ENCODE measurements around the gene TMEM115.
A peak's percentile ranks its signal among the peaks of the same experiment; 100 is the strongest.

TMEM115 gene, protein sequence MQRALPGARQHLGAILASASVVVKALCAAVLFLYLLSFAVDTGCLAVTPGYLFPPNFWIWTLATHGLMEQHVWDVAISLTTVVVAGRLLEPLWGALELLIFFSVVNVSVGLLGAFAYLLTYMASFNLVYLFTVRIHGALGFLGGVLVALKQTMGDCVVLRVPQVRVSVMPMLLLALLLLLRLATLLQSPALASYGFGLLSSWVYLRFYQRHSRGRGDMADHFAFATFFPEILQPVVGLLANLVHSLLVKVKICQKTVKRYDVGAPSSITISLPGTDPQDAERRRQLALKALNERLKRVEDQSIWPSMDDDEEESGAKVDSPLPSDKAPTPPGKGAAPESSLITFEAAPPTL

DNA sequence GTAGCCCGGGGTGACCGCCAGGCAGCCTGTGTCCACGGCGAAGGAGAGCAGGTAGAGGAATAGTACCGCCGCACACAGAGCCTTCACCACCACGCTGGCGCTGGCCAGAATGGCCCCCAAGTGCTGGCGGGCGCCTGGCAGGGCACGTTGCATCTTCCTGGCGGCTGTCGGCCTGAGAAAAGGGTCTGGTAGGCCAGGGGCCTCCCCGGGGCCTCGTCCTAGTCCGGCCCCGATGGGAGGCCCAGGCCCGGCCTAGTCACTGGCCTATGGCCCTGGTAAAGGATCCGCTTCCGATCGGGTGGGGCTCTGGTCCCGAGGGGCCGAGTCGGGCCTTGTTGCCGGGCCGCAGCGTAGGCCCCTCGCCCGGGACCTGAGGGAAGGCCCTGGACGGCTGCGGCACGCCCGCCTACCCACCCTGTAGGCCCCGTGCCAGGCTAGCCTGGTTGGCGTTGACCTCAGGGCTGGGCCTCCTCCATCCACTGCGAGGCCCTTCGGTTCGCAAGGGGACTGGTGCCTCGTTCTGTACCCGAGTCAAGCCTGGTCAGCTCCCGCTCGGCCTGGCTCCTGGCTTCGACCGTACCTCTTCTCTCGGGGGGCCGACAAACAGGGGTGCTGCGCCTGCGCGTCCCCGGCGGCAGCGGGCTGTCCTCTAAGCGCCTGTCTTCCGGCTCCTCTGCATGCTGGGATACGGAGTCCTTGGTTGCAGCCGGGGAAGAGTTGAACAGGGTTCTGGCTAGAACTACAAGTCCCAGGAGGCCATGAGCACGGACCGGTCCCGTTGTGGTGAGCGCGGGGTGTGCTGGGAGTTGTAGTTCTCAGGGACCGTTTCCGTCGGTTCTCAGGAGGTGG is at the start of gene TMEM115:
Gene TMEM115, minus strand, starts transcription at position 611 of the 849 bp plus-strand sequence. Its CDS starts 458 bp downstream, at position 153.
- DNase-seq: peak; percentile 48

DNA sequence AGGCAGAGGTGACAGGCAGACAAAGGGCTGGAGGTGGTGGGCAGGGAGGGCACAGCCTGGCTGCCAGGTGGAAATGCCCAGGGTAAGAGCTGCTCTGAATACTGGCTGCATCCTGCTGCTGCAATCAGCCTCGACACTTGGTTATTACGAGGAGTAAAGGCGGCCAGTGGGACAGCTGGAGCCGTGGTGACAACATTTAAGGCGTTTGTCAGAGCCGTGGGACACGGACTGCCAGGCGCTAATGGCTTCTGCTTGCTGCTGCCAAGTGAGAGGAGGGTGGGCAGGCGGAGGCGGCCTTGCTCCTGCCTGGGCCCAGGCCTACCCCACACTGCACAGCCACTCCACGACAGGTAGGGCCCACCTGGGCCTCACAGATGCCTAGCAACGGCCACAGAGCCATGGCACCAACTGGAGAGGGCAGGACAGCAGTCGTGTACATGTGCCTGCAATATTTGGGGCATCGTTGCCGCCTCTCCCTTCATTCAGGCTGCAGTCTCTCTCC is 49.2 kb upstream of the TMEM115 start:
- no peak for DNase-seq

DNA sequence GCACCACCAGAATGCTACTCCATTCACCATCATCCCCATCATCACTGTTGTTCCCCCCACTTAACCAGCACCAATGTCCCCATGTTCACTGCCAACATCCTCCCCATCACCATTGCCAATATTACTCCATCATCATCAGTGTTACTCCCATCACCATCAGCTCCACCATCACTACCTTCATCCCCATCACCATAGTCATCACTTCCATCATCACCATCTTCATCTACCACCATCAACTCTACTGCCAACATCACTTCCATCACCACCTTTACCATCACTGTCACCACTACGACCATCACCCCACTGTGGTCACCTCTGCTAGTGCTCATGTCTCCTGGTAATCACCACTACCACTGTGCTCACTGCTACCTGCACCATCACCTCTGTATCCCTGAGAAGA is 47.2 kb upstream of the TMEM115 start:
- DNase-seq: no peak

DNA sequence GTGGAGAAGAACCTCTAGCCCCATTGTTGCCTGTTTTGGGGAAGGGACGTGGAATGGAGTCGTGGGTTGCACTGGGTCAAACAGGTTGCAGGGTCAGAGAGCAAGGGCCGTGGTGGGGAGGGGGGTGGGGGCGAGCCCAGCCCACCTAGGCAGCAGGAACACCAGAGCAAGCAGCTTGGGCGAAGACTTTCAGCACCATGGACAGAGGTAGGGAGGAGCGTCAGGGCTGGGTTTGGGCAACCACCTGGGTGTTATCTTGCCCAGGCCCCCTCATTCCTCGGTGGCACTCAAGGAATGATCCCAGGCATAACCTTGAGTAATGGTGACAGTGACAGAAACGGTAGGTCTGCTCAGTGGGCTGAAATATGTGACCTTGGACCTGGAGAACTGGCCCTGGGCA is 45.9 kb upstream of the TMEM115 start:
- no peak for DNase-seq

DNA sequence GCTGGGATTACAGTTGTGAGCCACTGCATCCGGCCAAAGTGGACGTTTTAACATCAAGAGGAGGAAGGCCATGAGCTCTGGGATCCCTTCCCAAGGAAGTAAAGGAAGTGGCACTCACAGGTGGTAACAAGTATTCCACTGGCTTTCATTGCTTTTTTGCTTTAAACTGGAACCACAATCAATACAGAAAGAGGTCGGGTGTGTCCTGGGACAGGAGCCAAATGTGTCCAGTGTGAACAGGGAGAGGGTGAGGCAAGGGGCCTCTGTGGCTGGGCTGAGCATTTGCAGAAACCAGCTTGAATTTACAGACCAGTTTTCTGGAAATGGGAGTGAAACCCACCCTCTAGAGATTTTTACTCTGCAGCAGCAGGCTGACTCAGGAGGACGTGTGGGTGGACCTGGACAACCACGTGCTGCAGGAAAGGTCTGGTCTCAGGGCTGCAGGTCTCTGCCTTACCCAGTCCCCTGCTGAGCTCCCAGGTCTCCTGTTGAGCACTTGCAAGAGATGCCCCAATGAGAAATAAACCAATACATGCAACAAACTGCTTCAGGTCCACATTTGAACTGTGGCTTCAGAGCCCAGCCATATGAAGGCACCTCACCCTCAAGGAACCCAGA is 42.8 kb upstream of the TMEM115 start:
- no peak for DNase-seq

DNA sequence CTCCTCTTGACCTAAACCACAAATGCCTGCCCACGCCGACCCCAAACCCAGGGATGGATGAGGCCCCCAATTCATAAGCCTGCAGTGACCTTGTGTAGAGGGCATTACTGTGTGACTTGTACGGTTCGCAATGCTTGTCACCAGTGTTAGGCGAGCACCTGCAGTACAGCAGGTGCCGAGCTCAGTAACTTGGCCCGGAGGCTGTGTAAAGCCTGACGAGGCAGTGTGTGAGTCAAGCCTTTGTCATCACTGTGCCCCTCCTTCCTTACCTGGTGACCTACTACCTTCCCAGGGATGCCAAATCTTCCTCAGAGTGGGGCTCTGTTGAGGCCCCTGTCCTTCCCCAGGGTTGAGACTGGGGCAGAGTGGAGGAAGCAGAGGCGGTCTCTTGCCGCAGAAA is 37.2 kb upstream of the TMEM115 start:
- no peak for DNase-seq

DNA sequence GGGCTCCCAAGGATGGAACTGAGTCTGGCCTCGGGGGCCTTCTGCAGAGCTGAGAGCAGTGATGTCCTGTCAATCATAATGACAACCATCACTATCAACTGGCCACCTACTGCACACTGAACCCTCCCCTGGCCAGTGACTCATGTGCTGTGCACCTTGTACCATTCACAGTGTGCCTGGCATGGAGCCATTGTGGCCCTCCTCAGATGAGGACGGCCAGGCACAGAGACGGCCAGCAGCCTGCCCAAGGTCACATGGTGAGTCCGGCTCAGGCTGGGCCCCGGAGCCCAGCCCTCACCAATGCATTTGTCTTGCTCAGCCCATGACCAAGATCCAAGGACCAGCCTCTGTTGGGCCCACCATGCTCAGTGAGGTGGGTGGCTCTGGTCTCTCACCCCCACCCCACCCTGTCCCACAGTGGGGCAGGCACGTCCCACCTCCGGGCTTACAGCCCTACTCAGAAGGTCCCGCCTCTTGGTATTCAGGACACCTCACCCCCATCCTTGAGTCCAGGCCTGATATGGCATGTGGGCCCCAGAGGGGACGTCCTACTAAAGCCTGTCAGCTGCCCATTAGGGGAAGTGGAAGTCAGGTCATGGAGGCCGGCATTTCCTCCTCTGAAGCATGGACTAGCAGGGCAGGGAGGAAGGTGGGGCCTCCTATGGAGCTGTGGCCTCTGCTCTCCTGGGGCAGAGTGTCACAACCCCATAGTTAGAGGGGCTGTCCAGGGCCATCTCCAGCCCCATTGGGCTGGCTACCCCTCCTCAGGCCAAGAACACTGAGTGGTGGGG is 35.9 kb upstream of the TMEM115 start:
- DNase-seq: no peak

DNA sequence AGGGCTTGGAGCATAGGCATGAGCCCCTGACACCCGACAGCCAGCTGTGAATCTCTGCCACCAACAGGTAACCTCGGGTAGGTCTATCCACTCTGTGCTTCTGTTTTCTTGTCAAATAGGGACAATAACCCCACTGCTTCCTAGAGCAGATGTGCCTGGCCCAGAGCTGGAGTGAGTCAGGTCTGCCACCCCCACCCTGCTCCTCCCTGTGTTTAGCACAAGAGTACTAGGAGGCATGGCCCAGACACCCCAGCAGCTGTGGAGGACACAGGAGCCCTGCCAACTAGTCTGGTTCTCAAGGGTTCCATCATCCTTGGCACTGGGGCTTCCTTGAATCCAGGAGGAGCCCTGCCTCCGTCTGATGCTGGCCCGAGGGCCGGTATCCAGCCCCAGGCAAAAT is 33.7 kb upstream of the TMEM115 start:
- no peak for DNase-seq

DNA sequence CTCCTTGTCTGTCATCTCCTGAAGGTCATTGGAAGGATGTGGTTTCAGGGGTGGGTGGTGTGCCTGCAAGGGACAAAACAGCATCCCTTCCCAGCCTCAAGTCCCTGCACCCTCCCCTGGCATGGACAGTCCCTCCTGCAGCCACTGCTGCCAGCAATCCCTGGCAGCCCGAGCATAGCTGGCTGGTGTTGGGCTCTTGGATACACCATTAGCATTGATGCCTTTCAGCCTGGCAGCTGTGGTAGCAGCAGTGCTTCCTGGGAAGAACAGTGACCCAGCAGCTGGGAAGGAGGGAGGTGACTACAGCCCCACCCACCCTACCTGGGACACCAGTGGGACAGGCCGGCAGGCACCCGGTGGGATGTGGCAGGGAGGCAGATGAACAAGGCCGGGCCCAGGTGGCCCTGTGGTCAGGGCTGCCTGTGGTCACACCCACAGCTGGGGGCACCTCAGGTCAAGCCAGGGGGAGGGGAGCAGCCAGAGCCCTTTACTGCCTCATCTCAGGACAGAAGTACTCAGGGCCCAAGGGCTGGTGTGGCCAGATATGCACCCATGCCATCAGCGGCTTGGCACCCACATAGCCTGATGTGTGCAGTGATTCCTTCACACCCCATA is 32.9 kb upstream of the TMEM115 start:
- no peak for DNase-seq

DNA sequence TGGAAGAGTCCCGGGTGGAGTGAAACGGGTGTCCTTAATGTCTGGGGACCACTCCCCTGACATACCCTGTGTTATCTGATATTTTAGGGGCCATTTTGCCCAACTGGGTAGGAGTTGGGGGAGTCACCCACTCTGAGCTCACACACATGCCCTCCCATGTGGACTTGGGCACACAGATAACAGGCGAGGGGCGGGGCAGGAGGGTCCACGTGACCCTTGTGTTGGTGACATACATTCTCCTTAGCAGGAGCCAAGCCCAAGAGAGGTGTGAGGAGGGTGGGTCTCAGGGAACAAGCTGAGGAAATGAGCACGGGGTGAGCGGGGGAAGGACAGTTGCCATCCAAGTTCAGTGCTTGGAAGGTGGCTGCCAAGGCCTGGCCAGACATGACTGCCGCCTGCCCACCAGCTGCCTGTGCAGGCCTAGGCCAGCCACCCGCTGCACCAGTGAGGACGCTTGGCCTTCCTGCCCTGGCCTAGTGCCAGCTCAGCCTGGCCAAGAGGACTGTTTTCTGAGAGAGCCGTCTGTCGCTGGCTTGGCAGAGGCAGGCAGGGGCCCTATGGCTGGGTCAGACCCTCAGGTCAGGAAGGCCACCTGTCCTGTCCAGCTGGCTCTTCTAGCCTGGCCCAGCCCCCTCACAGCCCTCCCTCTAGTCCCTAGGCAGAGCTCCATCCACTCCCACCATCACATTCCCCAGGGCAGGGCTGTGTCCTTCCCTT is 31.3 kb upstream of the TMEM115 start:
- no peak for DNase-seq

DNA sequence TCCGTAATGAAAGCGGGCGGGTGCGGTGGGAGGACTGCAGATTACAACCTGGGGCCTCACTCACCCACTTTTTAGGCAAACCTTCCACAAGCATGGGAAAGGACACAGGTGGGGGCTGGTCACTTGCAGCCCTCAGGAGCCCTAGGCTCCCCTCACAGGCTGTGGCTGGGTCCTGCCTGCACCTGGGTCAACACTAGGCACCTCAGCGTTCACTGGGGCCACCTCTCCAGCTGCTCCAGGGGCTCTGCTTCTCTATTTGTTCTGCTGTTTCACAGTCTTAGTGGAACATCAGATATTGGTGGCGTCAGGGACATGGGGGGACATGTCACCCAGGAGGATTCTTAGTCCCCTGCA is 30.1 kb upstream of the TMEM115 start:
- no peak for DNase-seq

DNA sequence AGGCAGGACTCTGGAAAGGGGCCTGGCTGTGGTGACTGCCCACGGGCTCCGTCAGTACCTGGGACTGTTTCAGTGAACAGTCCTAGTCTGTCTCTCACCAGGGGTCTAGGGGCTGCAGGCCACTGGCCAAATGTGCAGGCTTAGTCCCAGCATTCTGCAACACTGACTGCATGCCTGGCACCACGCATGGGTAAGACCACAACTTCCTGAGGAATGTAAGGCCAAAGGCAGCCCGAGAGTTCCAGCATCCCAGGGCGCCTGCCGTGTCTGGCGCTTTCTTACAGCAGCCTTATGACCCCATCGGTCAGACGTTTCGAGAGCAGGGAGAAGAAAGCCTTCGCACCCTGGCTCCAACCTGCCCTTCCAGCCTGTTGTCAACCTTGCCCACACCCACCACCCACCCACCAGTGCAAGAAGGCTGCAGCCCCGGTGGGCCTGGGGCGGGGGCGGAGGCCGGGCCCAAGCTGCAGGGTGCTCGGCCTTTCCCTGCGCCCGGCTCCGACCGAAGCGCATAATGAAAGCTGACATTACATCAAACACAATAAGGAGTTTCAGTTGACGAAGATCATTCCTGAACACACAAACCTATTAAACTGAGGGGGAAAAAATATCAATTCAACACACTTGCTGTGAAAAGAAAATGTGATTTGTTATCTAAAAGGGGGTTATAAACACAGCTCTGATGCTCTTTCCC is 29.5 kb upstream of the TMEM115 start:
- DNase-seq: no peak

DNA sequence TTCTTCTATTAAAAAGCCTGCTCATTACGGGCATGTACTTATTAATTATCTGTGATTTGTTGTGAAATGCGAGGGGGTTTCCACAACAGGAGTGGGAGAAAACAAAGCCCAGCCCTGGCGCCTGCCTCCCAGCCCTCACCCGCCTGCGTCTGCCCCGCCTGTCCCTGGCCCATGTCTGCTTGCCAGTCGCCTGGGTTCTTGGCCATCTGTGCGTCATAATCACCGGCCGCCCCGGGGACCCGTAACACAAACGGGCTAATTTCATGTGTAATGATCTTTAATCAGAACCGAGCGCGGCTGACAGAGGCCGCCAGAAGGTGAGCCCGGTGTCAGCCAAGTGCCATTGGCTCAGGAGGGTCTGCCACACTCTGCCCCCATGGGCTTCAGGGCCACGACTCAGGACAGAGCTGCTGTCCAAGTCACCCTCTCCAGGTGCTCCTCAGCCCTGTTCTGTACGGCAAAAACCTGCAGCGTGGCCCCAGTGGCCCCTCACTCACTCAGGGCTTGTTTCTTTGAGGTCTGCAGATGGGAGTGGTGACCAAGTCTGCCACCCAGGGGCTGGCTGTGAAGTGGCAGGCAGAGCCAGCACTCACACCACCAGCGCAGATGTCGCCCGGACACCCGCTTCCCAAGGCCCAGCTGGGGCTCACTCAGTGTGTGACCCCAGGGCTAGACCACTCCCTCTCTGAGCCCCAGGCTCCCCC is 28.8 kb upstream of the TMEM115 start:
- DNase-seq: no peak

DNA sequence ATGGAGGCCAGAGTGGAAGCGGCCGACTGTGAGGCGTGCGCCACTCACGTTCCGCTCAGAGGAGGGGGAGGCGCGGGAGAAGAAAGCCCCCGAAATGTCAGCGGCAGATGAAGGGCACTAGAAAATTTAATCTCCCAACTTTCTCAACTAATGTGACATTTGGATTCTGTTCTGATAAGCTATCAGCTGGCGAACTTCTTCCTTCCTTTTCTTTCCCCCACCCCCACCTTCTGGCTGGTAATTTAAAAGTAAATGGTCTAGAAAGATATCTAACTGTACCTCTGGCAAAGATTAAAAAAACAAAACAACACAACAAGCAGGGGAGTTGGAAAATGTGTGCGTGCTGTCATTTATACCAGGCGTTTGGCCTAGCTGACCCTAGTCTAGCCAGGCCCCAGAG is 26.4 kb upstream of the TMEM115 start:
- DNase-seq: no peak

DNA sequence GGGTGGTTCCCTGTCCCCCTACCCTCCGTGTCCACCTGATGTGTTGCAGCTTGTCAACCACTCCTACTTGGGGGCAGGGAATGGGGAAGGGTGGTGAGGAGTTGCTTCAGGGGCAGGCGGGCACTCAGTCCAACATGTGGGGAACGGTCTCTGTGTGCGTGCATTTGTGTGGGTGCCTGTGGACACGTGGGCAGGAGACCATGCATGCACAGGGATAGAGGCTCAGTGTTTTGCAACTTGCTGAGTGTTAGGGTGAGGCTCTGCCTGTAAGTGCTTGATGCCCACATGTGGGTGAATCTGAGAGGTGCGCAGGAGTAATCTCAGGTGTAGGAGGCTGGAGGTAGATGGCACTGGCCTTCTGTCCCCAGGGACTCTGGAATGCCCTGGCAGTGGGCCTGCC is 24.4 kb upstream of the TMEM115 start:
- no peak for DNase-seq

DNA sequence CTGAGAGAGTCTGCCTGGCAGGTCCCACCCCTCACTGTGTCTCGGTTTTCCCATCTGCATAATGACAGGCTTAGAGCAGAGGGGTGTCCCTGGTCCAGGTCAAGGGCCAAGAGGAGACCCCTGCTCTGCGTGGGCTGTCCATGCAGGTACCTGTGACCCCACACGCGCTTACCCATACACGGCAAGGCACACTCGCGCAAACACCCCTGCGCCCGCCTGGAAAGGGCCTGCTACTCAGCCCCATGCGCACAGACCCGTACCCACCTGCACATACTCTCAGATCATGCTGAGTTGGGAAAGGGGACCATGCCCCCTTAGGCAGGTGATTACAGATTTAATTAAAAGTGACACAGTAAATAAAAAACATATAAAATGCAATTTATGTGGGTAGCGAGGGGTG is 23.4 kb upstream of the TMEM115 start:
- no peak for DNase-seq

DNA sequence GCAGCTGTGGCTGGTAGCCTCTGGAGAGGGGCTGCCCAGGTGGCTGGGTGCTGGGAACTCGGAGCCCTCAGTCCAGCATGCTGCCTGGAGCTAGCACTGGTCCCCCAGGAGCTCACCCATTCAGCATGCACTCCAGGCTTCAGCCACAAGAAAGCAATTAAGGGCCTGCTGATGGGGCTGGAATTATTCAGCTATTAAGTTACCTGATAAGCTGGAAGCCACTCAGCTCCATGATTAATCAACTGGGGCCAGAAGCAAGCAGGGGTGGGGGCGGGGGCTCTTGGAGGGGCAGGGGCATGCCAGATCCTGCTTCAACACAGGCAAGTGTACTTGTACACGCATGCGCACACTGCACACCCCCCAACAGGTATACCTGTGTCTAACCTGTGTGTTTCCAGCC is 22.1 kb upstream of the TMEM115 start:
- no peak for DNase-seq

DNA sequence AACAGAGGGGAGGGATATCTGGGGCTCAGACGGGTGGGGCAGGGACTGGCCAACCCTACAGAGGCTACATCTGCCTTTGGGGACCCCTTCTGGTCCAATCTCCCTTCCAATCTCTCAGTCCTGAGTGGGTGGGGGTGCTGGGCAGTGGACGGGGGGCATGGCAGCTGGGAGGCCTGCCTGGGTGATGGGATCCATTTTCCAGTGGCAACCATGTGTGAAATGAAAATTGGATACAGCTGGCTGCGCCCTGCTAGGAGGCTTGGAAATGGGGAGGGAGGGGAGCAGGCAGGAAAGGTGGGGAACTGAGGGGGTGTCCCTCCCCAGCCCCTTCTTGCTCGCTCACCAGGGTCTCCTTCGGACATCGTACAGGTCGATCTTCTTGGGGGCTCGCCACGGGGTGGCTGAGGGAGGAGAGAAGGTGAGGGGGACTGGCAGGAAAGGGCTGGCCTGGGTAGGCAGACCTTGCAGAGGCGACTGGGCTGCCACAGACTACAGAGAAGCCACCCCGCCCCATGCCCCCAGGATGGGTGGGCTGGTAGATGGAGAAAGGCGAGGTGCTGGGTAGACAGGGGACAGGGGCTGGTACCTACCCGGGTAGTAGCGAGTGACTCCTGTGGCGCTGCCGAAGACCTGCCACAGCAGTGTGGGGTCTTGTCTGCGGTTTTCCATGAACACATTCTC is 21.2 kb upstream of the TMEM115 start:
- DNase-seq: no peak

DNA sequence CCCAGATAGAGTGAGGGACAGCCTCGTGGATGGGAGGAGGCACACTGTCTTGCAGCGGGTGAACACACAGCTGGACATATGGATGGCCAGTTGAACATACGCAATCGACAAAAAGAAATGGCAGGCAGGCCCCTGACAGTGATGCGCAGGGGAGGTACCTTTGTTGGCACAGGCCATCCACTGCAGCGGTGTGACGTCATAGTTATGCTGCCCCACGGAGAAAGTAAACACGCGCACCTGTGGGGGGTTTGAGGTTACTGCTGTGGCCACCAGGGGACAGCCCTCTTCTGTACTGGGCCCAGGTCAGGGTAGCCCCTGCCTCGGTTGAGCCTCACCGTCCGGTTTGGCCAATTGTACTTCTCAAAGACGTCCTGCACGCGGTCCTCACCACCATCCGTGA is 19.4 kb upstream of the TMEM115 start:
- no peak for DNase-seq

DNA sequence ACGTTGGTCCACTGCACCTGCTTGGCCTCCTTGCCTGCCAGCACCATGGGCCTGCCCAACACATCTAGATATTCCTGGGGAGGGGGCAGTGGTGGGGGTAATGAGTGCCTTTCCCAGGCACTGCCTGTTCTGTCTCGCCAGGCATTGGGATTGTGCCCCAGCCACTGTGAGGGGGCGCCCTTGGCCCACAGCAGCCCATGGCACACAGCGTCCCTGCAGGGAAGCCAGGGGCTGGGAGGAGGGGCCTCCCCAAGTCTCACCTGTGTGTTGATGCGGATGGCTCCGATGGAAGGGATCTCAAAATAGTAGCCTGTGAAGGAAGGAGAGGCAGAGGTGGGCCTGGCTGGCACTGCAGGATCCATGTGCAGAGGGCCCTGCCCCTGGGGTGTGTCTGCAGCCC is 18.7 kb upstream of the TMEM115 start:
- no peak for DNase-seq
